PC-3 (cell line): ENCODE results near the gene XPR1. TPM values are rescaled to one million over a fixed set of nuclear protein-coding genes. Genes with fewer than 3 reads are reported as not detected.

Experiments
- ATAC-seq: fragments of 200-7000 bp; cut with Tn5 transposase; 2 replicates; pipeline ENCODE4 v1.9.1; 2020; ENCODE audit warnings: mild to moderate bottlenecking, moderate library complexity
- BruUV-seq: library from RNA; stranded (reverse); fragments of 400-500 nt; replicated peaks from 2 replicates; lab custom pipeline; 2021; lab: Mats Ljungman, UMichigan
- CTCF ChIA-PET: fragments of 300-600 bp; sonication (Branson Sonifier 250); formaldehyde crosslinking; loops from one replicate; lab custom pipeline; 2022; ENCODE audit warnings: antibody characterized with exemption; lab: Charles Lee
- POLR2A ChIA-PET: fragments of 300-600 bp; sonication (Branson Sonifier 250); formaldehyde crosslinking; loops from one replicate; lab custom pipeline; 2022; ENCODE audit warnings: antibody characterized with exemption; ENCODE audit not compliant: unreplicated experiment; lab: Charles Lee
- DNase-seq: peaks from one replicate; pipeline ENCODE4 v3.0.0-alpha.2; 2015
- H2AFZ ChIP-seq: fragments of 300-600 bp; sonication (generic); 2 replicates; pipeline ENCODE4 v1.6.0; 2016; ENCODE audit warnings: antibody characterized with exemption, low read length
- H3F3A ChIP-seq: fragments of 300-600 bp; sonication (generic); one replicate; pipeline ENCODE4 v1.6.0; 2017; ENCODE audit warnings: antibody characterized with exemption, low read length, control low read depth, mild to moderate bottlenecking; ENCODE audit not compliant: unreplicated experiment
- H3K27ac ChIP-seq: fragments of 300-600 bp; sonication (generic); 2 replicates; pipeline ENCODE4 v1.5.1; 2016; ENCODE audit warnings: mild to moderate bottlenecking, low read length
- H3K27me3 ChIP-seq: fragments of 300-600 bp; sonication (generic); 2 replicates; pipeline ENCODE4 v1.6.1; 2016; ENCODE audit warnings: low read length, mixed read lengths
- H3K36me3 ChIP-seq: fragments of 300-600 bp; sonication (generic); 2 replicates; pipeline ENCODE4 v1.6.1; 2016; ENCODE audit warnings: low read depth, mixed run types, low read length, mixed read lengths
- H3K4me1 ChIP-seq: fragments of 300-600 bp; sonication (generic); 2 replicates; pipeline ENCODE4 v1.5.1; 2016; ENCODE audit warnings: low read length; ENCODE audit not compliant: insufficient read depth
- H3K4me2 ChIP-seq: fragments of 300-600 bp; sonication (generic); 2 replicates; pipeline ENCODE4 v1.6.0; 2016; ENCODE audit warnings: low read length
- H3K4me3 ChIP-seq: fragments of 300-600 bp; sonication (generic); 2 replicates; pipeline ENCODE4 v1.5.1; 2016; ENCODE audit warnings: mild to moderate bottlenecking, low read length, mixed read lengths
- H3K79me2 ChIP-seq: fragments of 300-600 bp; sonication (generic); 2 replicates; pipeline ENCODE4 v1.6.1; 2017; ENCODE audit warnings: low read length, mixed read lengths
- H3K9ac ChIP-seq: fragments of 300-600 bp; sonication (generic); 2 replicates; pipeline ENCODE4 v1.6.0; 2016; ENCODE audit warnings: mild to moderate bottlenecking, low read length
- H3K9me2 ChIP-seq: fragments of 300-600 bp; sonication (generic); replicated peaks from 2 replicates; pipeline ENCODE4 v1.6.1; 2016; ENCODE audit warnings: mixed run types, low read length, mixed read lengths
- H3K9me3 ChIP-seq: fragments of 300-600 bp; sonication (generic); 2 replicates; pipeline ENCODE4 v1.6.1; 2016; ENCODE audit warnings: low read length, mixed read lengths
- H4K20me1 ChIP-seq: fragments of 300-600 bp; sonication (generic); 2 replicates; pipeline ENCODE4 v1.6.1; 2016; ENCODE audit warnings: low read length, mixed read lengths
- CTCF ChIP-seq: fragments of 300-600 bp; sonication (generic); conservative IDR thresholded peaks from 2 replicates; pipeline ENCODE4 v1.5.1; 2017; ENCODE audit warnings: antibody characterized with exemption, low read depth, mild to moderate bottlenecking, low read length
- EZH2 ChIP-seq: fragments of 300-600 bp; sonication (generic); IDR thresholded peaks from one replicate; pipeline ENCODE4 v1.6.1; 2017; ENCODE audit warnings: antibody characterized with exemption, mild to moderate bottlenecking, low read length; ENCODE audit not compliant: unreplicated experiment
- EZH2phosphoT487 ChIP-seq: fragments of 300-600 bp; sonication (generic); IDR thresholded peaks from 2 replicates; pipeline ENCODE4 v1.6.1; 2018; ENCODE audit warnings: mild to moderate bottlenecking, antibody characterized with exemption, low read length, borderline replicate concordance
- intact Hi-C: fragments of 100-400 bp; cut with micrococcal nuclease; formaldehyde crosslinking; loops from 2 replicates; pipeline ENCODE4 v1.9.0; 2023
- total RNA-seq: library from RNA; depleted of rRNA; stranded (reverse); fragments of >200 nt; gene quantifications from 2 replicates; pipeline ENCODE4 v1.2.3, GENCODE V29; 2014

XPR1 gene
- total RNA-seq, 1 experiment from 2014 or later: 8.2 TPM

GRCh38 chr1:180881806-180882509 lies 250.1 kb downstream of the XPR1 start:
- no peaks in the 10 kb centered on the region for H4K20me1 ChIP-seq
- no peak overlapping the region for H2AFZ ChIP-seq
- no peak overlapping the region for H3K4me3 ChIP-seq
- H3K9me3 ChIP-seq: no peaks in the 10 kb centered on the region
- no peaks in the 10 kb centered on the region for H3K9me2 ChIP-seq
- H3K27me3 ChIP-seq: no peaks in the 10 kb centered on the region
- peak overlapping the region; percentile 59 for H3K4me2 ChIP-seq
- BruUV-seq: no TSS peak
- peak; percentile 51 for DNase-seq
- peak; percentile 67 for ATAC-seq
- ChIA-PET POLR2A (no interaction called here), CTCF (interaction anchor here (0.6 to 1.0 kb wide), 14 partner anchors 91 to 400 kb away, joined by 3 to 20 read pairs (median 4); no protein-coding TSS in a partner anchor)
- H3K36me3 ChIP-seq: no peaks in the 10 kb centered on the region
- TF ChIP-seq CTCF (peak; percentile 71), EZH2 (no peak)
- H3K9ac ChIP-seq: no peak overlapping the region
- intact Hi-C loops: loop anchor here (1.0 to 5.0 kb wide), 3 partner anchors 195 to 284 kb away; no protein-coding TSS in a partner anchor
- H3F3A ChIP-seq: no peaks in the 10 kb centered on the region
- H3K4me1 ChIP-seq: peaks cover 9% of the 10 kb centered on the region
- no peaks in the 10 kb centered on the region for H3K79me2 ChIP-seq
- H3K27ac ChIP-seq: no peak overlapping the region

GRCh38 chr1:180884588-180885300 lies 252.9 kb downstream of the XPR1 start:
- ChIA-PET POLR2A (no interaction called here), CTCF (no interaction called here)
- no peak overlapping the region for H3K4me3 ChIP-seq
- DNase-seq (no peak), ATAC-seq (no peak)
- no peak overlapping the region for H3K4me2 ChIP-seq
- H3K4me1 ChIP-seq: peaks cover 9% of the 10 kb centered on the region
- no peak overlapping the region for H3K27ac ChIP-seq
- no peaks in the 10 kb centered on the region for H3K36me3 ChIP-seq
- no peaks in the 10 kb centered on the region for H3K27me3 ChIP-seq
- H3K79me2 ChIP-seq: no peaks in the 10 kb centered on the region
- H3F3A ChIP-seq: no peaks in the 10 kb centered on the region
- BruUV-seq: no TSS peak
- no peak overlapping the region for H2AFZ ChIP-seq
- no peak overlapping the region for H3K9ac ChIP-seq
- no peaks in the 10 kb centered on the region for H3K9me3 ChIP-seq
- intact Hi-C loops: loop anchor here (5.0 kb wide), 1 partner anchor 193 kb away; no protein-coding TSS in a partner anchor
- no peaks in the 10 kb centered on the region for H4K20me1 ChIP-seq
- no peak for TF ChIP-seq EZH2phosphoT487
- TF ChIP-seq CTCF: no peak
- no peak for TF ChIP-seq EZH2
- no peaks in the 10 kb centered on the region for H3K9me2 ChIP-seq

- no peak for DNase-seq
- Histone ChIP-seq H3K27ac (no peak overlapping the region), H3K27me3 (no peaks in the 10 kb centered on the region), H4K20me1 (no peaks in the 10 kb centered on the region), H3K9me2 (no peaks in the 10 kb centered on the region), H3K9ac (no peak overlapping the region), H3K4me2 (no peak overlapping the region), H3K4me1 (peaks cover 9% of the 10 kb centered on the region), H3K36me3 (no peaks in the 10 kb centered on the region), H3K4me3 (no peak overlapping the region), H3F3A (no peaks in the 10 kb centered on the region), H2AFZ (no peak overlapping the region), H3K79me2 (no peaks in the 10 kb centered on the region), H3K9me3 (no peaks in the 10 kb centered on the region)
- POLR2A ChIA-PET: no interaction called here
- intact Hi-C loops: no loop called here
- CTCF ChIA-PET: no interaction called here
- no TSS peak for BruUV-seq
- ATAC-seq: no peak
- TF ChIP-seq EZH2phosphoT487 (no peak), CTCF (no peak)
These were observed 254.5 kb downstream of the XPR1 start for GRCh38 chr1:180886338-180886737.
